ENCODE measurements around the gene TMEM91. TPM values are rescaled to one million over a fixed set of nuclear protein-coding genes. Genes with fewer than 3 reads are reported as not detected.

TMEM91 gene
- polyA plus RNA-seq, 1 donor (not counting 4 experiments of a cell fraction or from before 2014, with no cell fraction given): 6.3 TPM

GRCh38 chr19:41386442-41386841, 10.1 kb downstream of the TMEM91 start:
- DNase-seq (ENCODE audit: low read depth, low spot score) (no peak), FAIRE-seq (no peak)
- H3K9me1 ChIP-seq (ENCODE audit: control insufficient read depth, extremely low read depth, insufficient read depth, low read length): no peaks in the 10 kb centered on the region
- peak overlapping the region in 1 of 3 experiments; percentile 24 for H3K4me3 ChIP-seq (ENCODE audit: control insufficient read depth in 2 of 3, extremely low read depth in 1 of 3, insufficient read depth in 2 of 3, low read depth in 1 of 3, low read length in 3 of 3)
- peak overlapping the region; percentile 47 for H3K27ac ChIP-seq (ENCODE audit: control insufficient read depth, insufficient read depth, low read length)
- dilution Hi-C loops (cut with MboI; ENCODE audit: extremely low pct_ligation_motif_present, low sequenced_read_pairs): no loop called here
- H3K79me2 ChIP-seq (ENCODE audit: control insufficient read depth, insufficient read depth, low read length): no peaks in the 10 kb centered on the region
- peaks cover 12% of the 10 kb centered on the region for H3K4me1 ChIP-seq (ENCODE audit: control insufficient read depth, extremely low read depth, insufficient read depth, low read length)
- no peaks in the 10 kb centered on the region for H3K27me3 ChIP-seq (ENCODE audit: control insufficient read depth, extremely low read depth, insufficient read depth, low read length)
- H3K9me3 ChIP-seq (ENCODE audit: control insufficient read depth, low read depth, low read length): no peaks in the 10 kb centered on the region
- H3K9ac ChIP-seq (ENCODE audit: control insufficient read depth, extremely low read depth, insufficient read depth, low read length): peak overlapping the region; percentile 4
- no peak overlapping the region for H2AFZ ChIP-seq (ENCODE audit: control insufficient read depth, low read length)
- H3K36me3 ChIP-seq (ENCODE audit: control insufficient read depth in 2 of 2, extremely low read depth in 1 of 2, insufficient read depth in 2 of 2, low read length in 2 of 2): peaks cover 11 to 14% of the 10 kb centered on the region in 2 experiments
- TF ChIP-seq, protein P1, sequence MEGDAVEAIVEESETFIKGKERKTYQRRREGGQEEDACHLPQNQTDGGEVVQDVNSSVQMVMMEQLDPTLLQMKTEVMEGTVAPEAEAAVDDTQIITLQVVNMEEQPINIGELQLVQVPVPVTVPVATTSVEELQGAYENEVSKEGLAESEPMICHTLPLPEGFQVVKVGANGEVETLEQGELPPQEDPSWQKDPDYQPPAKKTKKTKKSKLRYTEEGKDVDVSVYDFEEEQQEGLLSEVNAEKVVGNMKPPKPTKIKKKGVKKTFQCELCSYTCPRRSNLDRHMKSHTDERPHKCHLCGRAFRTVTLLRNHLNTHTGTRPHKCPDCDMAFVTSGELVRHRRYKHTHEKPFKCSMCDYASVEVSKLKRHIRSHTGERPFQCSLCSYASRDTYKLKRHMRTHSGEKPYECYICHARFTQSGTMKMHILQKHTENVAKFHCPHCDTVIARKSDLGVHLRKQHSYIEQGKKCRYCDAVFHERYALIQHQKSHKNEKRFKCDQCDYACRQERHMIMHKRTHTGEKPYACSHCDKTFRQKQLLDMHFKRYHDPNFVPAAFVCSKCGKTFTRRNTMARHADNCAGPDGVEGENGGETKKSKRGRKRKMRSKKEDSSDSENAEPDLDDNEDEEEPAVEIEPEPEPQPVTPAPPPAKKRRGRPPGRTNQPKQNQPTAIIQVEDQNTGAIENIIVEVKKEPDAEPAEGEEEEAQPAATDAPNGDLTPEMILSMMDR (optimal IDR thresholded peaks at IDR 0.05 in 1 of 3, IDR thresholded peaks at IDR 0.05 in 1 of 3, conservative IDR thresholded peaks at IDR 0.05 in 1 of 3; ENCODE audit: extremely low read depth in 1 of 3, insufficient read depth in 2 of 3, low read length in 3 of 3): no peak
- no peak for TF ChIP-seq EZH2 (IDR thresholded peaks at IDR 0.05; ENCODE audit: low read length)
- no peaks in the 10 kb centered on the region for H4K20me1 ChIP-seq (ENCODE audit: control insufficient read depth, extremely low read depth, insufficient read depth, low read length)
- peak overlapping the region; percentile 44 for H3K4me2 ChIP-seq (ENCODE audit: control insufficient read depth, extremely low read depth, insufficient read depth, low read depth, low read length)

- Histone ChIP-seq H3K9me1 (ENCODE audit: control insufficient read depth, extremely low read depth, insufficient read depth, low read length) (no peaks in the 10 kb centered on the region), H3K9ac (ENCODE audit: control insufficient read depth, extremely low read depth, insufficient read depth, low read length) (no peak overlapping the region), H3K4me3 (ENCODE audit: control insufficient read depth in 2 of 3, extremely low read depth in 1 of 3, insufficient read depth in 2 of 3, low read depth in 1 of 3, low read length in 3 of 3) (no peak overlapping the region), H3K9me3 (ENCODE audit: control insufficient read depth, low read depth, low read length) (no peaks in the 10 kb centered on the region), H3K36me3 (ENCODE audit: control insufficient read depth in 2 of 2, extremely low read depth in 1 of 2, insufficient read depth in 2 of 2, low read length in 2 of 2) (peaks cover 15 to 18% of the 10 kb centered on the region in 2 experiments), H4K20me1 (ENCODE audit: control insufficient read depth, extremely low read depth, insufficient read depth, low read length) (no peaks in the 10 kb centered on the region), H3K79me2 (ENCODE audit: control insufficient read depth, insufficient read depth, low read length) (peaks cover 10% of the 10 kb centered on the region), H3K4me2 (ENCODE audit: control insufficient read depth, extremely low read depth, insufficient read depth, low read depth, low read length) (no peak overlapping the region), H3K27me3 (ENCODE audit: control insufficient read depth, extremely low read depth, insufficient read depth, low read length) (no peaks in the 10 kb centered on the region), H3K4me1 (ENCODE audit: control insufficient read depth, extremely low read depth, insufficient read depth, low read length) (peaks cover 5% of the 10 kb centered on the region), H2AFZ (ENCODE audit: control insufficient read depth, low read length) (no peak overlapping the region), H3K27ac (ENCODE audit: control insufficient read depth, insufficient read depth, low read length) (no peak overlapping the region)
- no peak for DNase-seq (ENCODE audit: low read depth, low spot score)
- dilution Hi-C loops (cut with MboI; ENCODE audit: extremely low pct_ligation_motif_present, low sequenced_read_pairs): no loop called here
- FAIRE-seq: no peak
- TF ChIP-seq, protein P1 (optimal IDR thresholded peaks at IDR 0.05 in 1 of 3, IDR thresholded peaks at IDR 0.05 in 1 of 3, conservative IDR thresholded peaks at IDR 0.05 in 1 of 3; ENCODE audit: extremely low read depth in 1 of 3, insufficient read depth in 2 of 3, low read length in 3 of 3): no peak
- no peak for TF ChIP-seq EZH2 (IDR thresholded peaks at IDR 0.05; ENCODE audit: low read length)
Measured at GRCh38 chr19:41391618-41392017, 15.3 kb downstream of the TMEM91 start.

All from keratinocyte (primary cell).